ENCODE data around the gene WFS1. TPM values are rescaled to one million over a fixed set of nuclear protein-coding genes. Genes with fewer than 3 reads are reported as not detected.

The WFS1 gene
- total and polyA plus RNA-seq, 2 of the 8 experiments (the other 6 are each of a cell fraction or from before 2014, with no cell fraction given), result 29.1 to 43.1 TPM

DNA sequence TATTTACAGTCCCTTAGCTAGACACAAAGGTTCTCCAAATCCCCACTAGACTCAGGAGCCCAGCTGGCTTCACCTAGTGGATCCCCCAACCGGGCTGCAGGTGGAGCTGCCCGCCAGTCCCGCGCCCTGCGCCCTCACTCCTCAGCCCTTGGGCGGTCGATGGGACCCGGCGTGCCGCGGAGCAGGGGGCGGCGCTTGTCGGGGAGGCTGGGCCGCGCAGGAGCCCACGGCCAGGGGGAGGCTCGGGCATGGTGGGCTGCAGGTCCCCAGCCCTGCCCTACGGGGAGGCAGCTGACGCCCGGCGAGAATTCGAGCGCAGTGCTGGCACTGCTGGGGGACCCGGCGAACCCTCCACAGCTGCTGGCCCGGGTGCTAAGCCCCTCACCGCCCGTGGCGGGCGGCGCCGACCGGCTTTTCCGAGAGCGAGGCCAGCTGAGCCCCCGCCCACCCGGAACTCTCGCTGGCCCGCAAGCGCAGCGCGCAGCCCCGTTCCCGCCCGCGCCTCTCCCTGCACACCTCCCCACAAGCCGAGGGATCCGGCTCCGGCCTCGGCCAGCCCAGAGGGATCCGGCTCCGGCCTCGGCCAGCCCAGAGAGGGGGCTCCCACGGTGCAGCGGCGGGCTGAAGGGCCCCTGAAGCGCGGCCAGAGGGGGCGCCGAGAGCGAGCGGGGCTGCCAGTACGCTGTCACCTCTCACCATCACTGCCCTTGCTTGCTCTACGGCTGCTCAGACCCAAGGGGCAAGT lies 39.4 kb downstream of the WFS1 start:
- H3K79me2 ChIP-seq (ENCODE audit: control insufficient read depth in 1 of 2, insufficient read depth in 2 of 2, low read length in 2 of 2), result no peaks in the 10 kb centered on the region
- no peak overlapping the region for H3K18ac ChIP-seq (ENCODE audit: extremely low read depth, low read length)
- peak overlapping the region; percentile 71; the same call in 1 of the 2 replicates for H4K8ac ChIP-seq (ENCODE audit: extremely low read depth, insufficient read depth, low read length)
- no peak overlapping the region for H2BK20ac ChIP-seq (ENCODE audit: low read length)
- ChIA-PET POLR2A (ENCODE audit: partially characterized antibody) (interaction anchor here (0.6 to 1.7 kb wide), 5 partner anchors 14 to 279 kb away, joined by 3 to 6 read pairs (median 3); no protein-coding TSS in a partner anchor), CTCF (ENCODE audit: partially characterized antibody) (interaction anchor here (0.7 to 3.6 kb wide), 23 partner anchors 9 to 197 kb away, joined by 3 to 25 read pairs (median 5); partner anchors contain the start of gene WFS1)
- TF ChIP-seq, protein P1, sequence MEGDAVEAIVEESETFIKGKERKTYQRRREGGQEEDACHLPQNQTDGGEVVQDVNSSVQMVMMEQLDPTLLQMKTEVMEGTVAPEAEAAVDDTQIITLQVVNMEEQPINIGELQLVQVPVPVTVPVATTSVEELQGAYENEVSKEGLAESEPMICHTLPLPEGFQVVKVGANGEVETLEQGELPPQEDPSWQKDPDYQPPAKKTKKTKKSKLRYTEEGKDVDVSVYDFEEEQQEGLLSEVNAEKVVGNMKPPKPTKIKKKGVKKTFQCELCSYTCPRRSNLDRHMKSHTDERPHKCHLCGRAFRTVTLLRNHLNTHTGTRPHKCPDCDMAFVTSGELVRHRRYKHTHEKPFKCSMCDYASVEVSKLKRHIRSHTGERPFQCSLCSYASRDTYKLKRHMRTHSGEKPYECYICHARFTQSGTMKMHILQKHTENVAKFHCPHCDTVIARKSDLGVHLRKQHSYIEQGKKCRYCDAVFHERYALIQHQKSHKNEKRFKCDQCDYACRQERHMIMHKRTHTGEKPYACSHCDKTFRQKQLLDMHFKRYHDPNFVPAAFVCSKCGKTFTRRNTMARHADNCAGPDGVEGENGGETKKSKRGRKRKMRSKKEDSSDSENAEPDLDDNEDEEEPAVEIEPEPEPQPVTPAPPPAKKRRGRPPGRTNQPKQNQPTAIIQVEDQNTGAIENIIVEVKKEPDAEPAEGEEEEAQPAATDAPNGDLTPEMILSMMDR (IDR thresholded peaks at IDR 0.05; ENCODE audit: control extremely low read depth in 1 of 3, insufficient read depth in 1 of 3, low read depth in 1 of 3, low read length in 3 of 3), result 0 out of 4 replicates have a peak, but pooled peaks of 1 of the 3 experiments have one; percentile 14
- no peak for TF ChIP-seq MAFK (IDR thresholded peaks at IDR 0.05; ENCODE audit: low read depth, low read length)
- DNase-seq (ENCODE audit: low read depth in 1 of 2, low spot score in 2 of 2) (peak in 1 of 2 experiments; percentile 84), FAIRE-seq (no peak)
- H3K4me3 ChIP-seq (ENCODE audit: extremely low read depth in 1 of 4, insufficient read depth in 2 of 4, low read depth in 3 of 4, low read length in 4 of 4), result peak overlapping the region in 1 of 4 experiments; percentile 49; a peak in 2 of 8 replicates
- H3K4me1 ChIP-seq (replicated peaks in 1 of 4; ENCODE audit: control insufficient read depth in 3 of 4, insufficient read depth in 4 of 4, low read length in 3 of 4), result no peaks in the 10 kb centered on the region
- no peak overlapping the region for H3K9ac ChIP-seq (replicated peaks in 1 of 4; ENCODE audit: extremely low read depth in 1 of 4, low read depth in 3 of 4, low read length in 3 of 4)
- no peaks in the 10 kb centered on the region; a peak in 1 of 7 replicates for H3K27me3 ChIP-seq (replicated peaks in 1 of 4; ENCODE audit: control insufficient read depth in 3 of 4, extremely low read depth in 1 of 4, insufficient read depth in 3 of 4, low read length in 3 of 4)
- H2BK12ac ChIP-seq (ENCODE audit: low read depth, low read length), result no peak overlapping the region
- H3K9me3 ChIP-seq (ENCODE audit: insufficient read depth in 2 of 2, low read depth in 1 of 2, low read length in 1 of 2), result peaks cover 0 to 8% of the 10 kb centered on the region in 2 experiments; a peak in 1 of 4 replicates
- H4K20me1 ChIP-seq (replicated peaks in 1 of 2; ENCODE audit: control insufficient read depth in 1 of 2, insufficient read depth in 2 of 2, low read length in 2 of 2), result peaks cover 0 to under 1% of the 10 kb centered on the region in 2 experiments
- H3K56ac ChIP-seq (replicated peaks; ENCODE audit: insufficient read length, low read depth, low read length), result no peak overlapping the region
- no peak overlapping the region for H4K91ac ChIP-seq (replicated peaks; ENCODE audit: insufficient read length, low read length)
- H3K23me2 ChIP-seq (ENCODE audit: low read depth, low read length), result peaks cover 3% of the 10 kb centered on the region; the same call in 1 of the 2 replicates
- H3K4me2 ChIP-seq (ENCODE audit: insufficient read depth in 1 of 2, low read depth in 2 of 2, low read length in 2 of 2), result peak overlapping the region in 1 of 2 experiments; percentile 41; a peak in 2 of 4 replicates
- H2BK15ac ChIP-seq (ENCODE audit: low read length), result no peak overlapping the region
- H3K14ac ChIP-seq (ENCODE audit: insufficient read length), result no peak overlapping the region
- H2AK5ac ChIP-seq (ENCODE audit: low read depth, low read length), result no peak overlapping the region
- no peak overlapping the region for H3K23ac ChIP-seq (ENCODE audit: insufficient read length)
- no peak overlapping the region for H2BK120ac ChIP-seq (replicated peaks; ENCODE audit: low read depth, low read length)
- WGBS, 2 experiments (ENCODE audit: extremely low coverage in 1 of 2, insufficient coverage in 1 of 2, insufficient read length in 1 of 2, insufficient replicate concordance in 2 of 2, low coverage in 1 of 2, low lambda C conversion rate in 2 of 2, missing lambda C conversion rate in 1 of 2), result 96% methylated on average over 20 of the region's 65 CpGs; no CpG with 5 or more reads in 1 of the 2 experiments
- no peak overlapping the region for H4K5ac ChIP-seq (ENCODE audit: insufficient read length, low read depth, low read length)
- no peak overlapping the region for H2AFZ ChIP-seq (ENCODE audit: low read length)
- no peaks in the 10 kb centered on the region for H3K79me1 ChIP-seq (ENCODE audit: low read depth, low read length)
- H3K4ac ChIP-seq (replicated peaks; ENCODE audit: insufficient read length, low read depth, low read length), result no peak overlapping the region
- H3K27ac ChIP-seq (ENCODE audit: low read depth, low read length), result no peak overlapping the region
- no peak overlapping the region for H2BK5ac ChIP-seq (ENCODE audit: low read depth, low read length)
- H3K36me3 ChIP-seq (ENCODE audit: control insufficient read depth in 2 of 4, insufficient read depth in 4 of 4, low read length in 3 of 4), result 0 out of 8 replicates have a peak, but pooled peaks cover 0 to 3% (median 0%) of the 10 kb centered on the region in 4 experiments
